Upper lobe of right lung (tissue), 1 donor: ENCODE results near the gene CPB1. TPM values are rescaled to one million over a fixed set of nuclear protein-coding genes. Genes with fewer than 3 reads are reported as not detected.

Experiments used
- ATAC-seq: fragments of 200-7000 bp; cut with Tn5 transposase; one replicate; pipeline ENCODE4 v1.9.1; 2020; ENCODE audit warnings: mild to moderate bottlenecking, moderate library complexity
- DNase-seq: peaks from one replicate; pipeline ENCODE4 v3.0.0-alpha.2; 2020
- H3K27ac ChIP-seq: fragments of 200-600 bp; one replicate; pipeline ENCODE4 v1.8.0; 2022
- H3K27me3 ChIP-seq: fragments of 200-600 bp; one replicate; pipeline ENCODE4 v1.8.0; 2022; ENCODE audit warnings: mild to moderate bottlenecking
- H3K36me3 ChIP-seq: fragments of 200-600 bp; one replicate; pipeline ENCODE4 v1.8.0; 2022
- H3K4me1 ChIP-seq: fragments of 200-600 bp; one replicate; pipeline ENCODE4 v1.8.0; 2022
- H3K4me3 ChIP-seq: fragments of 200-600 bp; one replicate; pipeline ENCODE4 v1.8.0; 2022; ENCODE audit warnings: mild to moderate bottlenecking
- H3K9me3 ChIP-seq: fragments of 200-600 bp; one replicate; pipeline ENCODE4 v1.8.0; 2022
- CTCF ChIP-seq: fragments of 200-600 bp; IDR thresholded peaks from one replicate; pipeline ENCODE4 v1.8.0; 2022; ENCODE audit warnings: antibody characterized with exemption
- intact Hi-C: fragments of 100-400 bp; cut with DNase I; formaldehyde crosslinking; loops from one replicate; pipeline ENCODE4 v1.11.0; 2022
- total RNA-seq: library from RNA; stranded (reverse); fragmentation: NEBNext Ultra II Directional; extraction: Animal tissue kit (Norgen Biotek cat#: 25700); gene quantifications from one replicate; pipeline ENCODE4 v1.2.1, GENCODE V29; 2021
- donor health status: DM: no; HTN: yes; CAD: no; lungs with severe emphysema.

Gene CPB1
- total RNA-seq, 1 donor from 2014 or later: 6.9 TPM

GRCh38 chr3:148790851-148791735 is 36.5 kb upstream of the CPB1 start:
- TF ChIP-seq CTCF: no peak
- ATAC-seq: no peak

GRCh38 chr3:148791920-148792319 is 35.7 kb upstream of the CPB1 start:
- intact Hi-C loops: no loop called here
- no peak for DNase-seq
- no peak for ATAC-seq
- no peaks in the 10 kb centered on the region for H3K27me3 ChIP-seq
- H3K36me3 ChIP-seq: no peaks in the 10 kb centered on the region
- no peak overlapping the region for H3K4me3 ChIP-seq
- TF ChIP-seq CTCF: no peak
- no peak overlapping the region for H3K27ac ChIP-seq
- no peaks in the 10 kb centered on the region for H3K4me1 ChIP-seq
- H3K9me3 ChIP-seq: no peaks in the 10 kb centered on the region

More at GRCh38 chr3:148790851-148791735, 36.5 kb upstream of the CPB1 start:
- intact Hi-C loops: no loop called here
- no peak for DNase-seq
- Histone ChIP-seq H3K9me3 (no peaks in the 10 kb centered on the region), H3K4me3 (no peak overlapping the region), H3K4me1 (no peaks in the 10 kb centered on the region), H3K36me3 (no peaks in the 10 kb centered on the region), H3K27ac (no peak overlapping the region), H3K27me3 (no peaks in the 10 kb centered on the region)

GRCh38 chr3:148792516-148792915 is 35.1 kb upstream of the CPB1 start:
- Histone ChIP-seq H3K4me1 (no peaks in the 10 kb centered on the region), H3K9me3 (no peaks in the 10 kb centered on the region), H3K27me3 (no peaks in the 10 kb centered on the region), H3K27ac (no peak overlapping the region), H3K36me3 (no peaks in the 10 kb centered on the region), H3K4me3 (no peak overlapping the region)
- DNase-seq (no peak), ATAC-seq (no peak)
- TF ChIP-seq CTCF: no peak
- intact Hi-C loops: no loop called here

- H3K4me3 ChIP-seq: no peak overlapping the region
- ATAC-seq (no peak), DNase-seq (no peak)
- no peaks in the 10 kb centered on the region for H3K9me3 ChIP-seq
- H3K27ac ChIP-seq: no peak overlapping the region
- no peak for TF ChIP-seq CTCF
- intact Hi-C loops: no loop called here
- H3K36me3 ChIP-seq: no peaks in the 10 kb centered on the region
- H3K4me1 ChIP-seq: no peaks in the 10 kb centered on the region
- no peaks in the 10 kb centered on the region for H3K27me3 ChIP-seq
These were observed 30.8 kb upstream of the CPB1 start for GRCh38 chr3:148796799-148797198.

GRCh38 chr3:148797795-148798194 is 29.8 kb upstream of the CPB1 start:
- Histone ChIP-seq H3K4me3 (no peak overlapping the region), H3K36me3 (no peaks in the 10 kb centered on the region), H3K4me1 (no peaks in the 10 kb centered on the region), H3K27ac (no peak overlapping the region), H3K9me3 (no peaks in the 10 kb centered on the region), H3K27me3 (no peaks in the 10 kb centered on the region)
- TF ChIP-seq CTCF: no peak
- DNase-seq (no peak), ATAC-seq (no peak)
- intact Hi-C loops: no loop called here
